Measurements from ENCODE around the gene LAX1.
"Not testable (repeated sequence)": the region's sequence is repeated elsewhere in the genome, so short reads cannot be mapped to it uniquely, and the experiment has no call there.

The LAX1 gene

DNA sequence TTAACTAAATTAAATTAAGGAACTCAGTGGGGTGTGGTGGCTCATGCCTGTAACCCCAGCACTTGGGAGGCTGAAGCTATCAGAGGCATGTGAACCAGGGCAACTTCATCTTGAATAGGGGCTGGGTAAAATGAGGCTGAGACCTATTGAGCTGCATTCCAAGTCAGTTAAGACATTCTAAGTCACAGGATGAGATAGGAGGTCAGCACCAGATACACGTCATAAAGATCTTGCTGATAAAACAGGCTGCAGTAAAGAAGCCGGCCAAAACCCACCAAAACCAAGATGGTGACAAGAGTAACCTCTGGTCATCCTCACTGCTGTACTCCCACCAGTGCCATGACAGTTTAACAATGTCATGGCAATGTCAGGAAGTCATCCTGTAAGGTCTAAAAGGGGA is 6.2 kb upstream of the LAX1 start:
- H3K27me3 Mint-ChIP-seq, H3K4me3 Mint-ChIP-seq, ATAC-seq, DNase-seq, H3K9me3 Mint-ChIP-seq, H3K27ac Mint-ChIP-seq: not testable (repeated sequence)
- peaks cover 45% of the 10 kb centered on the region for H3K4me1 Mint-ChIP-seq

DNA sequence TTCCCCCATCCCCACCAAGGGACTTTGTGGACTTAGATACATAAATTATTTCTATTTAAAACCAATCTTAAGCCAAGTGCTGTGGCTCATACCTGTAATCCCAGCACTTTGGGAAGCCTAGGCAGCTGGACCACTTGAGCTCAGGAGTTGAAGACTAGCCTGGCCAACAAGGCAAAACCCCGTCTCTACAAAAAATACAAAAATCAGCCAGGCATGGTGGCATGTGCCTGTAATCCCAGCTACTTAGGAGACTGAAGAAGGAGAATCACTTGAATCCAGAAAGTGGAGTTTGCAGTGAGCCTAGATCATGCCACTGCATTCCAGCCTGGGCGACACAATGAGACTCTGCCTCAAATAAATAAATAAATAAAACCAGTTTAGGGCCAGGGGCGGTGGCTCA is 4.5 kb upstream of the LAX1 start:
- peaks cover 42% of the 10 kb centered on the region for H3K4me1 Mint-ChIP-seq
- DNase-seq = no peak

DNA sequence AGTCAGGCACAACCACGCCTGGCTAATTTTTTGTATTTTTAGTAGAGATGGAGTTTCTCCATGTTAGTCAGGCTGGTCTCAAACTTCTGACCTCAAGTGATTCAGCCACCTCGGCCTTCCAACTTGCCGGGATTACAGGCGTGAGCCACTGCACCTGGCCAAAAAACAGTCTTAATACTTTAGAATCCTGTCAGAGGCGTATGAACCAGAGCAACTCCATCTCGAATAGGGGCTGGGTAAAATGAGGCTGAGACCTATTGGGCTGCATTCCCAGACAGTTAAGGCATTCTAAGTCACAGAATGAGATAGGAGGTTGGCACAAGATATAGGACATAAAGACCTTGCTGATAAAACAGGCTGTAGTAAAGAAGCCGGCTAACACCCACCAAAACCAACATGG is 3.0 kb upstream of the LAX1 start:
- H3K9me3 Mint-ChIP-seq, H3K4me3 Mint-ChIP-seq, H3K27me3 Mint-ChIP-seq, H3K27ac Mint-ChIP-seq, ATAC-seq, DNase-seq: not testable (repeated sequence)
- H3K4me1 Mint-ChIP-seq = peaks cover 31% of the 10 kb centered on the region

More for the DNA sequence above, 4.5 kb upstream of the LAX1 start:
- Mint-ChIP-seq H3K27ac (no peak overlapping the region), H3K4me3 (no peak overlapping the region), H3K9me3 (no peaks in the 10 kb centered on the region), H3K27me3 (no peaks in the 10 kb centered on the region)
- no peak for ATAC-seq

GRCh38 chr1:203763505-203763904 is 1.5 kb upstream of the LAX1 start:
- H3K4me3 Mint-ChIP-seq = peak overlapping the region; percentile 51 to 89

DNA sequence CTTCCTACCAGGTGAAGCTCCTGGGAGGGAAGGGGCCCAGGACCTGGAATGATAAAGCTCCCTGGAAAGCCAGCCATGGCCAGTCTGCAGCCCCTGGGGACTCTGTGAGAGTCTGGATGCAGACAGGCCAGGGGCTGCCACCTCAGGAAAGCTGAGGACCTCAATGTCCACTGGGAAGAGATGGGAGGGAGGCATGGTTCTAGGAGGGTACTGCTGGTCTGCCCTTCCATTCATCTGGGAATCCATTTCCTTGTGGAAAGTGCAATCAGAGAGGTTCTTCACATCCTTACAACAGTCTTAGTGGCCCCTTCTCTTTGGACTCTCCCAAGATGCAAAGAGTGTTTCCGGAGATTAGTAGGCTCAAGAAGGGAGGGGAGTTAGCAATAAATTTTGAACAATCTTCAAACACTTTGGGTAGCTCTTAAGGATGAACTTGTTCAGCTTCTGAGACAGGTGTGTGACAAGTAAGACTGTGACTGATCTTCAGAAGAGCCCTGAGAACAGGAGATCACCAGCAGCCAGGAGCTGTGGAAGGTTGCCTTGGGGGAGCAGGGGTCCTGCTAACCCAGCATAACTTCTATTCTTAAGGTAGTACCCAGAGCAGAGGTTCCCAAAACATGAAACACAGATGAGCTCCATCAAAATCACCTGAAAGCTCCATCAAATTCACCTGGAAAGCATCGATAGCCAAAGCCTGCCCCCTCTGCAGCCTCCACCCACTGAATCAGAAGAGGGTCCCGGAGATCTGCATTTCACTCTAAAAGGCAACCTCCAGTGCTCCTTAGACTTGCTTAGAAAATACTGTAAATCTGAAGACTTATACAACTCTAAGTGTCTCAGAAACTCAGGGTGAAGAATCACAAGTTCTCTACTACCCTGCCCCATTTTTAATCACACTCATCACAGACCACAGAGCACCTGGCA is 616 bp upstream of the LAX1 start:
- Mint-ChIP-seq H3K27me3 (no peaks in the 10 kb centered on the region), H3K27ac (peak overlapping the region; percentile 98 to 99), H3K9me3 (no peaks in the 10 kb centered on the region), H3K4me1 (peaks cover 51% of the 10 kb centered on the region), H3K4me3 (peak overlapping the region; percentile 88 to 89)
- no peak for DNase-seq
- ATAC-seq = peak; percentile 50

More at GRCh38 chr1:203763505-203763904, 1.5 kb upstream of the LAX1 start:
- DNase-seq (no peak), ATAC-seq (no peak)
- Mint-ChIP-seq H3K9me3 (no peaks in the 10 kb centered on the region), H3K4me1 (peaks cover 42% of the 10 kb centered on the region), H3K27ac (peak overlapping the region; percentile 18 to 45), H3K27me3 (no peaks in the 10 kb centered on the region)

GRCh38 chr1:203768256-203768655 is 3.3 kb downstream of the LAX1 start:
- ATAC-seq (no peak), DNase-seq (no peak)
- Mint-ChIP-seq H3K4me3 (peak overlapping the region; percentile 20 to 73), H3K27me3 (no peaks in the 10 kb centered on the region), H3K4me1 (peaks cover 65% of the 10 kb centered on the region), H3K9me3 (no peaks in the 10 kb centered on the region), H3K27ac (peak overlapping the region; percentile 10 to 55)

- H3K9me3 Mint-ChIP-seq = no peaks in the 10 kb centered on the region
- H3K4me1 Mint-ChIP-seq = peaks cover 56% of the 10 kb centered on the region
- H3K27ac Mint-ChIP-seq = peak overlapping the region in 1 of 2 donors; percentile 39
- no peak for DNase-seq
- no peak overlapping the region for H3K4me3 Mint-ChIP-seq
- no peak for ATAC-seq
- no peaks in the 10 kb centered on the region for H3K27me3 Mint-ChIP-seq
Observed at GRCh38 chr1:203769505-203770343, 4.7 kb downstream of the LAX1 start.

- H3K4me3 Mint-ChIP-seq = no peak overlapping the region
- no peaks in the 10 kb centered on the region for H3K27me3 Mint-ChIP-seq
- H3K27ac Mint-ChIP-seq = peak overlapping the region in 1 of 2 donors; percentile 20
- no peak for DNase-seq
- no peaks in the 10 kb centered on the region for H3K9me3 Mint-ChIP-seq
- ATAC-seq = no peak
- peaks cover 58% of the 10 kb centered on the region for H3K4me1 Mint-ChIP-seq
Observed at GRCh38 chr1:203771901-203772301, 6.9 kb downstream of the LAX1 start.

DNA sequence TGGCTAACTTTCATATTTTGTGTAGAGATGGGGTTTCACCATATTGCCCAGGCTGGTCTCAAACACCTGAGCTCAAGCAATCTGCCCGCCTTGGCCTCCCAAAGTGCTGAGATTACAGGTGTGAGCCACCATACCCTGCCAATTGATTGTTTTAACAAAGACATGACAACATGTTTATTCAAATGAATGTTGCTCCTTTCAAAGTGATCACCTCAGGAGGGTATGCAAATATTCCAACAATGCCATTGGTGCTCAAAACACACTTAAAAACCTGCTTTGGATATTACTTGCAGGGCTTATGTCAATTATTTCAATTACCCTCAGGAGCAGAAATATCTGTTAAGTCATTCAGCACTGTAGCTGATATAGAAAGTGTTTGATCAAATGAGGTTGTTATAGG is 7.9 kb downstream of the LAX1 start:
- Mint-ChIP-seq H3K4me3 (no peak overlapping the region), H3K27ac (no peak overlapping the region), H3K9me3 (no peaks in the 10 kb centered on the region), H3K27me3 (no peaks in the 10 kb centered on the region), H3K4me1 (peaks cover 57% of the 10 kb centered on the region)
- ATAC-seq (no peak), DNase-seq (no peak)

GRCh38 chr1:203776636-203777035 is 11.7 kb downstream of the LAX1 start:
- Mint-ChIP-seq H3K9me3 (no peaks in the 10 kb centered on the region), H3K4me1 (peaks cover 21% of the 10 kb centered on the region), H3K27ac (peak overlapping the region in 1 of 2 donors; percentile 37), H3K27me3 (no peaks in the 10 kb centered on the region), H3K4me3 (no peak overlapping the region)
- DNase-seq (no peak), ATAC-seq (peak; percentile 60)

- Mint-ChIP-seq H3K27me3 (no peaks in the 10 kb centered on the region), H3K4me1 (peaks cover 17% of the 10 kb centered on the region), H3K4me3 (no peak overlapping the region), H3K27ac (no peak overlapping the region), H3K9me3 (no peaks in the 10 kb centered on the region)
- DNase-seq (no peak), ATAC-seq (no peak)
Observed at GRCh38 chr1:203777596-203777995, 12.6 kb downstream of the LAX1 start.

DNA sequence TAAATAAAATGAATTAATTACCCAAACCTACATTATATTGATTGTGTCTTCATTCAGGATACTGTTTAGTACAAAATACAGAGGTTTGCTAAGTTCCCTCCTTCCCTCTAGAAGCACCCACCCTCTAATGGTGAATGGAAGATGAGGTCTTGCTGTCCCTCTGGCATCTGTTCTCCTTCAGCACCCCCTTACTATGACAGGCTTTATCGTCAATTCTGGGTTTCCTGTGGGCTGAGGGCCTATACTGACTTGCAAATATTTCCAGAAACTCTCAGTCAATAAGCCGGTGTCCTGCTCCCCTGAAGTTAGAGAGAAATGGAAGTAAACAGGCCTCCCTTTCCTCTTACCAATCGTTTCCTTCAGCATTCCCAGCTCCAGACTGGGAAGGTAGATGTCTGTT is 13.2 kb downstream of the LAX1 start:
- no peaks in the 10 kb centered on the region for H3K27me3 Mint-ChIP-seq
- DNase-seq = no peak
- no peak for ATAC-seq
- H3K27ac Mint-ChIP-seq = no peak overlapping the region
- peaks cover 17% of the 10 kb centered on the region for H3K4me1 Mint-ChIP-seq
- H3K9me3 Mint-ChIP-seq = no peaks in the 10 kb centered on the region
- H3K4me3 Mint-ChIP-seq = no peak overlapping the region

DNA sequence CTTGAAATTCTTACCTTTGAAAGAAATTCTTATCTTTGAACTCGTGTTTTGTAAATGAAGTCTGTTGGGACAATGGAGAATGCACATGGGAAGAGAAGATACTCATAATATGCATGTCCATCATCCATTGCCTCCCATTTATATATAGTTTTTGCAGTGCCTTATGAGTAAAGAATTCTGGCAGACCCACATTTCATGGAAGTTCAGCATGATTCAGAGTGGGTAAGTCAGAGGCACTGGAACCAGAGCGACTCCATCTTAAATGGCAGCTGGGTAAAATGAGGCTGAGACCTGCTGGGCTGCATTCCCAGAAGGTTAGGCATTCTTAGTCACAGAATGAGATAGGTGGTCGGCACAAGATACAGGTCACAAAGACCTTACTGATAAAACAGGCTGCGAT is 13.8 kb downstream of the LAX1 start:
- DNase-seq (no peak), ATAC-seq (no peak)
- no peak overlapping the region for H3K4me3 Mint-ChIP-seq
- no peaks in the 10 kb centered on the region for H3K27me3 Mint-ChIP-seq
- peaks cover 15% of the 10 kb centered on the region for H3K4me1 Mint-ChIP-seq
- H3K9me3 Mint-ChIP-seq = no peaks in the 10 kb centered on the region
- no peak overlapping the region for H3K27ac Mint-ChIP-seq

- no peak for ATAC-seq
- no peaks in the 10 kb centered on the region for H3K9me3 Mint-ChIP-seq
Observed at GRCh38 chr1:203781962-203782361, 17.0 kb downstream of the LAX1 start.

DNA sequence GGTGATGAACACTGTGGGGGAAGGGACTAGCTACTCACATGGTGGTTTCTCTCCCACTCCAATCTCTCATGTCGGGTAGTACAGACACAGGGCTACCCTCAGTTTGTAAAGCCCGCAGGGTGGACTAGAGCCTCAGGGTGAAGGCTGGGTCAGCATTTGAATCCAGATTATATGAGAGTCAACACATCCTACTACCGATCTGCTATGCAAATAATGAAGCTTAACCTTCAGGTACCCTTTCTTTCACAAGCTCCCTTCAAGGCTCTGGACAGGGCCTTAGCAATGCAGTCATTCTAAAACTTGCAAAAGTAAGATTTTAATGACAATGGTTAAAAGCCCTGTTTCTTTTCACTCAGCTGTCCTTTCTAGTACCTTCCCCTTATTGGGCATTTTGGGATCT is 25.0 kb downstream of the LAX1 start:
- Mint-ChIP-seq H3K9me3 (no peaks in the 10 kb centered on the region), H3K27ac (no peak overlapping the region), H3K4me1 (peaks cover 5% of the 10 kb centered on the region), H3K4me3 (no peak overlapping the region), H3K27me3 (no peaks in the 10 kb centered on the region)
- no peak for DNase-seq
- no peak for ATAC-seq

More at GRCh38 chr1:203781962-203782361, 17.0 kb downstream of the LAX1 start:
- no peak for DNase-seq
- Mint-ChIP-seq H3K4me3 (no peak overlapping the region), H3K27ac (no peak overlapping the region), H3K27me3 (no peaks in the 10 kb centered on the region), H3K4me1 (peaks cover 4% of the 10 kb centered on the region)

DNA sequence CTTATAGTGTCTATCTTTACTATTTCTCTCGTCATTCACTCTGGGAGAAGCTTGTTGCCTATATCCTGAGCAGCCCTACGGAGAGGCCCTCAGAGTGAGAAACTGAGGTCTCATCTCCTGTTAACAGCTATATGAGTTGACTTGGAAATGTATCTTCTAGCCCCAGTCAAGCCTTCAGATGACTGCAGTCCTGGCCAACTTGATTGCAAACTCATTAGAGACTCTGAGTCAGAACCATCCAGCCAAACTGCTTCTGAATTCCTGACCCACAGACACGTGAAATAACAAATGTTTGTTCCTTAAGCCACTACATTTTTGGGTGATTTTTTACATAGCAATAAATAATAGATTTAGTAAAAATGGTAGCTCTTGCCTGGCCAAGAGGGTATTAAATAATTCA is 26.5 kb downstream of the LAX1 start:
- ATAC-seq = no peak
- Mint-ChIP-seq H3K27me3 (no peaks in the 10 kb centered on the region), H3K4me1 (peaks cover 9% of the 10 kb centered on the region), H3K9me3 (no peaks in the 10 kb centered on the region), H3K4me3 (no peak overlapping the region), H3K27ac (no peak overlapping the region)
- no peak for DNase-seq
